NCI-H774 (cell line): ENCODE results near the gene SLC7A11.
A peak's percentile ranks its signal among the peaks of the same experiment; 100 is the strongest.

Source experiments
- DNase-seq: peaks from one replicate; lab custom pipeline; 2025; lab: John Stamatoyannopoulos, UW

Gene SLC7A11

GRCh38 chr4:138209094-138209493 lies 33.1 kb downstream of the SLC7A11 start:
- DNase-seq, result no peak

- DNase-seq, result no peak
Measured at GRCh38 chr4:138205531-138206233, 36.5 kb downstream of the SLC7A11 start.

GRCh38 chr4:138204507-138204906 lies 37.6 kb downstream of the SLC7A11 start:
- peak; percentile 49 for DNase-seq

GRCh38 chr4:138202686-138203085 lies 39.5 kb downstream of the SLC7A11 start:
- DNase-seq, result no peak

GRCh38 chr4:138200236-138200590 lies 41.9 kb downstream of the SLC7A11 start:
- no peak for DNase-seq

- no peak for DNase-seq
Measured at GRCh38 chr4:138199568-138200235, 42.4 kb downstream of the SLC7A11 start.

- DNase-seq, result no peak
Measured at GRCh38 chr4:138196153-138196552, 46.0 kb downstream of the SLC7A11 start.

- no peak for DNase-seq
Measured at GRCh38 chr4:138193963-138194362, 48.2 kb downstream of the SLC7A11 start.

- no peak for DNase-seq
Measured at GRCh38 chr4:138192113-138192512, 50.0 kb downstream of the SLC7A11 start.

- DNase-seq, result no peak
Measured at GRCh38 chr4:138190452-138190858, 51.7 kb downstream of the SLC7A11 start.

GRCh38 chr4:138189206-138189605 lies 52.9 kb downstream of the SLC7A11 start:
- DNase-seq, result no peak

GRCh38 chr4:138188406-138189084 lies 53.6 kb downstream of the SLC7A11 start:
- DNase-seq, result no peak

GRCh38 chr4:138185859-138186645 lies 56.1 kb downstream of the SLC7A11 start:
- no peak for DNase-seq

GRCh38 chr4:138184886-138185285 lies 57.3 kb downstream of the SLC7A11 start:
- DNase-seq, result no peak

- no peak for DNase-seq
Measured at GRCh38 chr4:138182838-138183426, 59.2 kb downstream of the SLC7A11 start.

GRCh38 chr4:138181287-138181686 lies 60.9 kb downstream of the SLC7A11 start:
- no peak for DNase-seq

- DNase-seq, result no peak
Measured at GRCh38 chr4:138178566-138178965, 63.6 kb downstream of the SLC7A11 start.

- no peak for DNase-seq
Measured at GRCh38 chr4:138177278-138177968, 64.7 kb downstream of the SLC7A11 start.

GRCh38 chr4:138174981-138175794 lies 67.0 kb downstream of the SLC7A11 start:
- DNase-seq, result peak; percentile 21

GRCh38 chr4:138164208-138164607 lies 77.9 kb downstream of the SLC7A11 start:
- DNase-seq, result no peak

GRCh38 chr4:138163171-138163570 lies 79.0 kb downstream of the SLC7A11 start:
- no peak for DNase-seq
